Activated CD4-positive, CD25-positive, alpha-beta regulatory T cell treated with anti-CD3 and anti-CD28 coated beads, Interleukin-2, amount 50 U/mL, for 24 hours (primary cell): Measurements from ENCODE around the gene TRPV2.
"Not testable (repeated sequence)": the region's sequence is repeated elsewhere in the genome, so short reads cannot be mapped to it uniquely, and the experiment has no call there.

ENCODE experiments used
- ATAC-seq, 2 donors: fragments of 150-1000 bp; cut with Tn5 transposase; one replicate each; pipeline ENCODE4 v1.10.0; 2021; ENCODE audit warnings: mild to moderate bottlenecking in 1 of 2, moderate library complexity in 1 of 2

TRPV2 gene, protein sequence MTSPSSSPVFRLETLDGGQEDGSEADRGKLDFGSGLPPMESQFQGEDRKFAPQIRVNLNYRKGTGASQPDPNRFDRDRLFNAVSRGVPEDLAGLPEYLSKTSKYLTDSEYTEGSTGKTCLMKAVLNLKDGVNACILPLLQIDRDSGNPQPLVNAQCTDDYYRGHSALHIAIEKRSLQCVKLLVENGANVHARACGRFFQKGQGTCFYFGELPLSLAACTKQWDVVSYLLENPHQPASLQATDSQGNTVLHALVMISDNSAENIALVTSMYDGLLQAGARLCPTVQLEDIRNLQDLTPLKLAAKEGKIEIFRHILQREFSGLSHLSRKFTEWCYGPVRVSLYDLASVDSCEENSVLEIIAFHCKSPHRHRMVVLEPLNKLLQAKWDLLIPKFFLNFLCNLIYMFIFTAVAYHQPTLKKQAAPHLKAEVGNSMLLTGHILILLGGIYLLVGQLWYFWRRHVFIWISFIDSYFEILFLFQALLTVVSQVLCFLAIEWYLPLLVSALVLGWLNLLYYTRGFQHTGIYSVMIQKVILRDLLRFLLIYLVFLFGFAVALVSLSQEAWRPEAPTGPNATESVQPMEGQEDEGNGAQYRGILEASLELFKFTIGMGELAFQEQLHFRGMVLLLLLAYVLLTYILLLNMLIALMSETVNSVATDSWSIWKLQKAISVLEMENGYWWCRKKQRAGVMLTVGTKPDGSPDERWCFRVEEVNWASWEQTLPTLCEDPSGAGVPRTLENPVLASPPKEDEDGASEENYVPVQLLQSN

GRCh38 chr17:16415031-16415924 is at the start of gene TRPV2:
Gene TRPV2, plus strand, starts transcription at chr17:16415571. Its CDS starts 2,098 bp downstream, at chr17:16417669.
- ATAC-seq, result no peak

GRCh38 chr17:16371742-16372141 is 43.6 kb upstream of the TRPV2 start:
- ATAC-seq, result no peak

GRCh38 chr17:16374146-16374938 is 41.0 kb upstream of the TRPV2 start:
- no peak for ATAC-seq

DNA sequence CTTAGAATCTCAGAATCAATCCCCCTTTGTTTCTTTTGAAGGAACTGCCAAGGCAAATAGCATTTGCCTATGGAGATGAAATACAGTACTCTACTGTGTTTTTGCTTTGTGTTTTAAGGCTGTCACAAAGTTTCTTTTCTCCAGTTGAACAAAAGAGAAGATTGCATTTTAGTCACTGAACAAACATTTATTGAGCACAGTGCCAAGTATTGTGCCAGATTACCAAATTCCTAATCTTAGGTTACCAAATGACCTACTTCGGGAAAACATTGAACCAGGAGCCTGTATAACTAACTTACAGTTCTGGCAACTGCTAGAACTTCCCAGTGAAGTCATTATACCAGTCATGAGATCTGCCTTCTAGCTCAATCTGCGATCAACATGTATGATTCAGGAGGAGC is 37.4 kb upstream of the TRPV2 start:
- ATAC-seq, result no peak

- no peak for ATAC-seq
Measured at GRCh38 chr17:16378636-16379282, 36.6 kb upstream of the TRPV2 start.

DNA sequence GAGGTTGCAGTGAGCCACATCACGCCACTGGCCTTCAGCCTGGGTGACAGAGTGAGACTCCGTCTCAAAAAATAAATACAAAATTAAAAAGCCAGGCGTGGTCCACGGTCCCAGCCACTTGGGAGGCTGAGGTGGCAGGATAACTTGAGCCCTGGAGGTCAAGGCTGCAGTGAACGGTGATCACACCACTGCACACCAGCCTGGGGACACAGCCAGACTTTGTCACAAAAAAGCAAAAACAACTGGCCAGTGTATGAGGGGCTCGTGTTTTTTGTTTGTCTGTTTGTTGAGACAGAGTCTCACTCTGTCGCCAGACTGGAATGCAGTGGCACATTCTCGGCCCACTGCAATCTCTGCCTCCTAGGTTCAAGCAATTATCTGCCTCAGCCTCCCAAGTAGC is 35.7 kb upstream of the TRPV2 start:
- no peak for ATAC-seq

DNA sequence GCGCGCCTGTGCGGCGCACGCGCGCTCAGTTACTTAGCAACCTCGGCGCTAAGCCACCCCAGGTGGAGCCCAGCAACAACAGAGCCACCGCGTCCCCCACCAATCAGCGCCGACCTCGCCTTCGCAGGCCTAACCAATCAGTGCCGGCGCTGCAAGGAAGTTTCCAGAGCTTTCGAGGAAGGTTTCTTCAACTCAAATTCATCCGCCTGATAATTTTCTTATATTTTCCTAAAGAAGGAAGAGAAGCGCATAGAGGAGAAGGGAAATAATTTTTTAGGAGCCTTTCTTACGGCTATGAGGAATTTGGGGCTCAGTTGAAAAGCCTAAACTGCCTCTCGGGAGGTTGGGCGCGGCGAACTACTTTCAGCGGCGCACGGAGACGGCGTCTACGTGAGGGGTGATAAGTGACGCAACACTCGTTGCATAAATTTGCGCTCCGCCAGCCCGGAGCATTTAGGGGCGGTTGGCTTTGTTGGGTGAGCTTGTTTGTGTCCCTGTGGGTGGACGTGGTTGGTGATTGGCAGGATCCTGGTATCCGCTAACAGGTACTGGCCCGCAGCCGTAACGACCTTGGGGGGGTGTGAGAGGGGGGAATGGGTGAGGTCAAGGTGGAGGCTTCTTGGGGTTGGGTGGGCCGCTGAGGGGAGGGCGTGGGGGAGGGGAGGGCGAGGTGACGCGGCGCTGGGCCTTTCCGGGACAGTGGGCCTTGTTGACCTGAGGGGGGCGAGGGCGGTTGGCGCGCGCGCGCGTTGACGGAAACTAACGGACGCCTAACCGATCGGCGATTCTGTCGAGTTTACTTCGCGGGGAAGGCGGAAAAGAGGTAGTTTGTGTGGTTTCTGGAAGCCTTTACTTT is 34.5 kb upstream of the TRPV2 start, which contains the start of gene UBB:
TSS of gene UBB (plus strand) at position 452 of the 856 bp plus-strand sequence. CDS start 817 bp downstream, outside the sequence.
- ATAC-seq, result peak; percentile 98 to 99

DNA sequence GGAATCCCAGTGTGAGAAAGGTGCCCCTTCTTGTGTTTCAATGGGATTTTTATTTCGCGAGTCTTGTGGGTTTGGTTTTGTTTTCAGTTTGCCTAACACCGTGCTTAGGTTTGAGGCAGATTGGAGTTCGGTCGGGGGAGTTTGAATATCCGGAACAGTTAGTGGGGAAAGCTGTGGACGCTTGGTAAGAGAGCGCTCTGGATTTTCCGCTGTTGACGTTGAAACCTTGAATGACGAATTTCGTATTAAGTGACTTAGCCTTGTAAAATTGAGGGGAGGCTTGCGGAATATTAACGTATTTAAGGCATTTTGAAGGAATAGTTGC is 33.9 kb upstream of the TRPV2 start:
- peak; percentile 17 to 20 for ATAC-seq

DNA sequence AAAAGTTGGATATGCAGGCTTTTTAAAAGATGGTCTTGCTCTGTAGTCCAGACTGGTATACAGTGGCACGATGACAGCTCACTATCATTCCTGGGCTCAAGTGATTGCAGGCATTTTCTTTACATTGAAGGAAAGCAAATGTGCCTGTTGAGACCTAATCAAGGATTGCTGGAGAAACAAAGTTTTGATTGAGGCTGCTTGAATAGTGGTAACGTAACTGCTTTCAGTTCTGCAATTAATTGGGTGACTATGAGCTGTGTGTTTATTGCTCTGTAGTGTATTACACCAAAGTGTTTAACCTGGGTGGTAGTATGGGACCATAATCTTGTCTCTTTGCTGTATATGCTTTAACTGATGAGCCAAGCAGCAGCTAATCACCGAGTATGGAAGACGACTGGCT is 32.2 kb upstream of the TRPV2 start:
- no peak for ATAC-seq

DNA sequence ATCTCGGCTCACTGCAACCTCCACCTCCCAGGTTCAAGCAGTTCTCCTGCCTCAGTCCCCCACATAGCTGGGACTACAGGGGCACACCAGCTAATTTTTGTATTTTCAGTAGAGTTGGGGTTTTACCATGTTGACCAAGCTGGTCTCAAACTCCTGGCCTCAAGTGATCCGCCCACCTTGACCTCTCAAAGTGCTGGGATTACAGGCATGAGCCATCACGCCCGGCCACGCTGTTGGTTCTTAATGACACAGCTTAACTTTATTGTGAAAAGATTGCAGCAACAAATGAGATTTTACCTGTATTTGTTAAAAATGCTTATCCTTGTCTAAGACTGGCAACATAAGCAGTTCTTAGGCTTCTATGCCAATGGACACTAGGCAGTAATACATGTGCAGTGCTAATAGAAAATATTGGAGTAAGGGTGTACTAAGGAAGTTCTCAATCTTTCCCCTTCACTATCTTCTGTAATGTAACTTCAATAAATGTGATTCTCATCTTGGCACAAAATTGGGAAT is 31.5 kb upstream of the TRPV2 start:
- no peak for ATAC-seq

DNA sequence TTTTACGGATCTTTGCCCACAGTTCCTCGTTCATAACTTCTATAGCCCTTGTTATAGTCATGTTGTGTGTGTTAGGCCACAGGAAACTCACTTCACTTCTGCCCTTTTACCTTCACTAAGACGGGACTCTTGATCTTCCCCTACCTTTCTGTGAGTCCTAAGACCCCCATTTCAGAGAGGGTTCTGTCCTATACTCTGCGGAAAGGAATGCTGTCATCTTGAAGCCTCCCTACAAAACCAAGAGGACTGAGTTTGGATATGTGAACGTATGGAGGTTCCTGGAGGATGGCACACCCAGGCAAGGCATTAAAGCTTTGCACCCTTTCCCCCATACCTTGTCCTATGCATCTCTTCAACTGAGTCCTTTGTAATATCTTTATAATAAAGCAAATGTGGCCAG is 30.8 kb upstream of the TRPV2 start:
- no peak for ATAC-seq

DNA sequence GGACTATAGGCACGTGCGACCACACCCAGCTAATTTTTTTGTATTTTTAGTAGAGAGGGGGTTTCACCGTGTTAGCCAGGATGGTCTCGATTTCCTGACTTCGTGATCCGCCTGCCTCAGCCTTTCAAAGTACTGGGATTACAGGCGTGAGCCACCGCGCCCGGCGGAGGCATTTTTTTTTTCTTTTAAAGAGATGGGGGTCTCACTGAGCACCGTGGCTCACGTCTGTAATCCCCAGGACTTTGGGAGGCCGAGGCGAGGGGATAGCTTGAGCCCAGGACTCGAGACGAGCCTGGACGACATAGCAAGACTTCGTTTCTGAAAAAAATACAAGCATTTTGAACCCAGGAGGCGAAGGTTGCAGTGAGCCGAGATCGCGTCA is 29.3 kb upstream of the TRPV2 start:
- ATAC-seq, result not testable (repeated sequence)

DNA sequence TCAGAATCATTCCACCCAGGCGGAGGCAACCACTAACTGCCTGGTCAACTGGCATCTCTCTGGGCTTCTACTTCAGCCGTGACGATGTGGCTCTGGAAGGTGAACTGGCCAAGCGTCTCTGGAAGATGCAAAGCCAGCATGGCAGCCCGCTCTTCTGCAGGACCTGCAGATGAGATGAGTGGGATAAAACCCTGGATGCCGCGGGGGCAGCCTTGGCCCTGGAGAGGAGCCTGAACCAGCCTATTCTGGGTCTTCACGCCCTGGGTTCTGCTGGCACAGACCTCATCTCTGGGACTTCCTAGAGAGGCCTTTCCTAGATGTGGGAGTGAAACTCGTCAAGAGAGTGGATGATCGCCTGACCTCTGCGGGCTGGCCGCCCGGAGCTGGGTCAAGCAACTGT is 23.9 kb upstream of the TRPV2 start:
- ATAC-seq, result no peak

- ATAC-seq, result not testable (repeated sequence)
Measured at GRCh38 chr17:16392491-16392890, 22.9 kb upstream of the TRPV2 start.

DNA sequence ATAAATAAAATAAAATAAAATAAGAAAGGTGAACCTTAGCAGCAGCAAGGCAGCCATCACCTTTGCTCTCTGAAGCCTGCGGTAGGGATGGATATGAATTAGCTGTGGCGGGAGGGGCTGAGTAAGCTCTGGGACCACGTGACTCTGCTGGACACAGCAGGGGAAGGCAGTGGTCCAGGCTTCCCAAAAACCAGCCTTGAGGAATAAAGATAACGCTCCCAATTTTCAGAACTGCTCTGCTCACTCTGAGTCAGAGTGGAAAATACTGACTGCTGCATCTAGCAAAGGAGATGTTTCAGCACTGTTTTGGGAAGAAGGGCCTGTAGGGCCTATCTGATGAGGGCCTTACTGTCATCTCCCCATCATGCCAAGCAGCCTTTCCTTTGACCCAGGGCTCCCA is 19.5 kb upstream of the TRPV2 start:
- not testable (repeated sequence) for ATAC-seq

- ATAC-seq, result not testable (repeated sequence)
Measured at GRCh38 chr17:16396693-16397092, 18.7 kb upstream of the TRPV2 start.

DNA sequence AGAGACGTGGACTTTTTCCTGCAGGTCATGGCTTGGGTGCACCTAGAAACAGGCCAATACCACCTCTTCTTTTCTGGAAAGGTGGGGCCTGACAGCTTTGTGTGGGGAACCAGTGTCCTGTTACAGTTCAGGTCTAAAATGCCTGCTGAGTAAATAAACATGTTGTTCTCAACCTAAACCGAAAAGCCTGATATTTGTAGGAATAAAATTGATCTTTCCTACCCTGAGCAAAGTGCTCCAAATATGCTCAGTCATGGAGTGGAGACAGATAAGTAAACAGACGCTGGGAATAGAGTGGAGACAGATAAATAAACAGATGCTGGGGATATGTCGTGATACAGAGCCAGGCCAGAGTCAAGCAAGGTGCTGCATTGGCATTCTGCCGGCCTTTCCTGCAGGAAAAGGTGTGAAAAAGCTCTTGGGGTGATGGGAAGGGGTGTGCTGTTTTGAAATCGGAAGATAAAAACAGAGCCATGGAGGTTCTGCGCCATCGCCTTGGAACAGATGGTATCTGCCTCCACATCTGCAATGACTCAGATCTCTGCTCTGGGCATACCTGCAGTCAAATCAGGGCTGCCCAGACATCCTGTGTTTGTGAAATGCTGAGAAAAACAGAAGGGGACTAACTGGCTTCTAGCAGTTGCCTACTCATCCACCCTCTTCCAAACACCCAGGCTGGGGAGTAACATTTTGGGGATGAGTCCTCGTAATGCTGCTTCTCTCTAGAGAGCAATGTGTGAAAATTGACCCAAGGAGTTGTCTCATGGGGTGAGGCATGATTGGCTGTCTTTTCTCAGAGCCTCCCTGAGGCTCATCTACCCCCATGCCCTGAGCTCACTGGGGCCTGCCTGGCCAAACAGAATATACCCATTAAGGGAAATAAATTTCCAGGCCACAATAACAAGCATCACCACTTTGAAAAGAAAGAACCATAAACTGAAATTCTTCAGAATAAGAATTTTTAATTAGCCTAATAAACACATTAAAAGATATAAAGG is 16.8 kb upstream of the TRPV2 start:
- ATAC-seq, result peak; percentile 69 to 71

DNA sequence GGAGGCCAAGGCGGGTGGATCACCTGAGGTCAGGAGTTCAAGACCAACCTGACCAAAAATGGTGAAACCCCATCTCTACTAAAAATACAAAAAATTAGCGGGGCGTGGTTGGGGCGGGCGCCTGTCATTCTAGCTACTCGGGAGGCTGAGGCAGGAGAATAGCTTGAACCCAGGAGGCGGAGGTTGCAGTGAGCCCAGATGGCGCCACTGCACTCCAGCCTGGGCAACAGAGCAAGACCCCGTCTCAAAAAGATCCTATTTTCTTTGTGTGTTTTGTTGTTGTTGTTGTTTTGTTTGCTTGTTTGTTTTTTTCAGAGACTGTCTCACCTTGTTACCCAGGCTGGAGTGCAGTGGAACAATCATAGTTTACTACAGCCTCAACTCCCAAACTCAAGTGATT is 11.5 kb upstream of the TRPV2 start:
- ATAC-seq, result not testable (repeated sequence)
